SH-SY5Y (cell line): ENCODE results near the gene TSPAN17.

ENCODE experiments used
- GATA2 ChIP-seq: IDR thresholded peaks from 2 replicates; pipeline ENCODE4 v1.6.1; 2011; ENCODE audit warnings: mild to moderate bottlenecking, low read depth, low read length
- GATA3 ChIP-seq: IDR thresholded peaks from 2 replicates; pipeline ENCODE4 v1.6.1; 2011; ENCODE audit warnings: low read depth, mild to moderate bottlenecking, low read length, moderate library complexity

GRCh38 chr5:176674799-176675198 lies 27.5 kb downstream of the TSPAN17 start:
- TF ChIP-seq GATA2 (no peak), GATA3 (no peak)
